ENCODE data around the gene KRT33B.
"Not testable (repeated sequence)": the region's sequence is repeated elsewhere in the genome, so short reads cannot be mapped to it uniquely, and the experiment has no call there.

Gene KRT33B

DNA sequence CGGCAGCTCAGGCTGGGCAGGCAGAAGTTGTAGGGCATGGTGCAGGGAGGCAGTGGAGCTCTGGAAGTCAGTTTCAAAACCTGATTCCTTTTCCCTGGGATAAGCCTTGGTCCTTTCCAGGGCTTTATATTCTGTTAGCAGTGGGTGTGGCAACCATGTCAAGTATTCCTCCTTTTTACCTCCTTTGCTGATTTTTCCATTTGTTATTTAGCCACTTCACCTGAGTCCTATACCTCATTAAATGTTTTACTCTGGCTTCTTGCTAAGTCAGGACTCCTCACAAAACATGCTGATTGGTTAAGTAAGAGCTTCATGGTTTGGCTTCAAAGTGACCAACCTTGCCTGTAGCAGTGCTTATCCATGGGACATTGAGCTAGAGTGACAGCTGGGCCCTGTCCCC, at the start of gene KRT33B:
Gene KRT33B (minus strand): TSS at position 101 of the 400 bp plus-strand sequence. CDS start 63 bp downstream, at position 38.
- no peak for DNase-seq

DNA sequence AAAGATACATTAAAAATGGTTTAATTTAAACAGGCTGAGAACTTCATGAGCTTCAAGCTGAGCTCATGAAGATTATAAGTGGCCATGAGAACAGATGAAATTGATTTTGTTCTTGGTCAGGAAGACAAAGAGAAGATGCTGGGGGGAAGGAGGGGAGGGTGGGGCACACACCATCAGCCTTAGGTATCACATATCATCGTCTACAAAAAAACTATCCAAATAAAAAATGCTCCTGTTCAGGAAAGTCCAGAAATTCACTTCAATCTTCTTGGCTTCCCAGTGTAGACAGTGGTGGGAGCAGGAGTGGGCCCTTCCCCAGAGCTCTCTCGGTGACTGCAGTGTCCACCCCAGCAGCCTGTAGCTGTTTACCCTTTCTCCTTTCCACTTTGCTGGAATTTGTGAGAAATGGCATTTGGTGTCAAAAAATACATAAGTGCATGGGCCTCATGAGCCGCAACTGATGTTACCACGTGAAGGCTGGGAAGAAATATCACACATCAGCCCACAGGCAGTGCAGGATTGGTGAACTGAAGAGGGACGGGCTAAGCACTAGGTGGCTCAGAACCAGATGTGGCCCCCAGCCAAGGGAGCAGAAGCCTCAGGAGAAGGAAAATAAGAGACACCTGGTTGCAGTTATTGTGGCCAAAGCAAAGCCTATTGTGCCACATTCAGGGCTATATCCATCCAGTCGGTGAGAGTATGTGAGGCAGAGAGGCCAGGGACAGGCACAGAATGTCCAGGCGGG, 48.7 kb upstream of the KRT33B start:
- DNase-seq, result no peak

DNA sequence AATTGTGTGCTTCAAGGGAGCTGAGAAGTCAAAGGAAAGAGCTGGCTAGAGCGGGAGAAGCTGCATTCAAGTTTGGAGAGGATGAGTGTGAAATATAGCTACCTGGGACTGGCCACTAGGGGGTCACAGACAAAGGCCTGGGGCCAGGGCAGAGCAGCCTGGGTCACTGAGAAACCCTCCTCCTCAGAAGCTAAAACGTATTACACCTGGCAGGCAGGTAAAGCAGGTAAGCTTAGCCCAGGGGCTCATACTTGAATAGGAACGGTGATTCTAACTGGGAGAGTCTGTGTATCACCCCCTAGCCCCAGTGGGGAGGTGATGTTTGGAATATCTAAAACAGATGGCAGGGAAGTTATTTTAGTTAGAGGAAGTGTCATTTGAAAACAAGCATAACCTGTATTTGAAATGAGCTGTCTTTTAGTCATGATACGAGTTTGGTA, 48.0 kb upstream of the KRT33B start:
- no peak for DNase-seq

DNA sequence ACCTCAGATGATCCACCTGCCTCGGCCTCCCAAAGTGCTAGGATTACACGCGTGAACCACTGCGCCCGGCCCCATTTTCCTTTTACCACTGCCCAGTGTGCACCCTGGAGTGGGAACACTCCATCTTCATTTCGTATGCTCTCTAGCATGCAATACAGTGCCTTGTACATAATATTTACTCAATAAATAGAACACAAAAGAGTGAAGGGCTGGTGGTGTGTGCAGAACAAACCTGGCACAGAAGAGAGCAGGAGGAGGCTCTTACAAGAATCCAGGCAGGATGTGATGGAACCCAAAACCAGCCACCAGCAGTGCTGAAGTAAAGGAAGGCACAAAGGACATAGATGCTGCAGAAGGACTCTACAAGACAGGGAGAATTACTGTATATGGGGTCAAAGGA, 47.5 kb upstream of the KRT33B start:
- DNase-seq, result no peak

DNA sequence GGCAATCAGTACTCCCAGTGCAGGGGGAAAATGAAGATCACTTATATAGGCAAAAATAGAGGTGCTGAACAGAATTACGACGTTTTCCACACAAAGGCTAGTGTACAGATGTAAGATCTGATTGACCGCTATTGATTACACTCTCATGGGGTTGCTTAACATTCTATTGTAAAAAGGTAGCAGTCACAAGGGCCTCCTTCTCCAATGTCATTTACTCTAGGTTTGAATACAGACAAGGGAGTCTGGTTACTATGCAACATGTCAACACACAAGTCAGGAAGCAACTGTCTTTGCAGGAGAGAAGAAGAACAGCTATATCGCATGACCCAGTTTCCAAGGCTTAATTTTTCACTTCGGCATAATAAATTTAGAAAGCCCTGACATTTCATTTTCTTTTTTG, 46.9 kb upstream of the KRT33B start:
- DNase-seq, result no peak

DNA sequence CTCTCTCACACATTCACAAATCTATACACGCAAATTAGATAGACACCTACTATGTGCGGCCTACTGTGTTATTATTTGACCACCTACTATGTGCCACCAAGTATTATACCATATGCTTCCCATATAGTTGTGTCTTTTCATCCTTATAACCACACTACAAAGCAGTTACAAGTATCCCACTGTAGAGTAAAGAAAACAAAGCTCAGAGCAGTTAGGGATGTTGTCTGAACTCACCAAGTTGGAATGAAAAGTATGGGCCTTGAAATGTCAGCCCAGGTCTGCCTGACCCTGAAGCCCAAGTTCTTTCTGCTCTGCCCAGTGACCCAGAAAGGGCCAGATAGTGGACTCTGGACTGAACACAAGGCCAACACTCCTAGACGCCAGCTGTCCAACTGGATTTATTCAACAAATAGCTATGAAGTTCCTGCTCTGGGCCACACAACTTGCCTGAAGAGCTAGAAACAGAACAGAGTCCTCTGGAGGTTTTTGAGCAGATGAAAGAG, 46.3 kb upstream of the KRT33B start:
- DNase-seq, result no peak

DNA sequence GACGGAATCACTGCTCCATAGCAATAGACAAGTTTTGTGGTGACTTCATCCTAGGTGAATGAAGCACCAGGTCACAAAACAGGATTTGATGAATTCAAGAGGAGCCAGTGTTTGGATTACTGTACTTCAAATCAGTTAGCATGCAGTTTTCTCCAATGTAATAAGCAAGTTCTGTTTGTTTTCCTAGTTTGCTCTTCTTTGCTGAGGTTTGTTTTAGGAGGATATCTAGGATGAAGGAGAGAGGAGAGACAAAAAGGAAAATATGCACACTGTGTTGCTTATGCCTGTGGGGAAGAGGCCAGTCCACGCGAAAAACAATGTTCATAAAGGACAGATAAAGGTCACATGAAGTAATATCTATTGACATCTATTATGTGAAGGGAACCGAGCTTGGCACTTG, 45.8 kb upstream of the KRT33B start:
- no peak for DNase-seq

DNA sequence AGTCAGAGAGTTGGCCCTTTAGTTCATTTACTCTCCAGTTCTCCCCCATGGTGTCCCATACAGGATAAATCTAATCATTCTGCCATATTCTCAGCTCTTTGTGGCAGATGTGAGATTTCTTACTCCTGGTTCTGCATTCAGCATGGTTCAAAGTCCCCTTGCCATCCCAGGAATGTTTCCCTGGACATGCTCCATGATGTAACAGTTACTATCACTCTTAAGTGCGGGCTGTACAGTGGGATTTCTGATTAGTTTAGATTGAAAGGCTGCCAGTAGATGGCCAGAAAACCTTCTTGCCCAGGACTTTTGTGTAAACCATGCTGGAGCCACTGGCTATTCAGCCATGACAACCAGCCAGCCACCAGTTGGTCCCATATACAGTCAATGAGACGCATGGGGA, 44.4 kb upstream of the KRT33B start:
- no peak for DNase-seq

DNA sequence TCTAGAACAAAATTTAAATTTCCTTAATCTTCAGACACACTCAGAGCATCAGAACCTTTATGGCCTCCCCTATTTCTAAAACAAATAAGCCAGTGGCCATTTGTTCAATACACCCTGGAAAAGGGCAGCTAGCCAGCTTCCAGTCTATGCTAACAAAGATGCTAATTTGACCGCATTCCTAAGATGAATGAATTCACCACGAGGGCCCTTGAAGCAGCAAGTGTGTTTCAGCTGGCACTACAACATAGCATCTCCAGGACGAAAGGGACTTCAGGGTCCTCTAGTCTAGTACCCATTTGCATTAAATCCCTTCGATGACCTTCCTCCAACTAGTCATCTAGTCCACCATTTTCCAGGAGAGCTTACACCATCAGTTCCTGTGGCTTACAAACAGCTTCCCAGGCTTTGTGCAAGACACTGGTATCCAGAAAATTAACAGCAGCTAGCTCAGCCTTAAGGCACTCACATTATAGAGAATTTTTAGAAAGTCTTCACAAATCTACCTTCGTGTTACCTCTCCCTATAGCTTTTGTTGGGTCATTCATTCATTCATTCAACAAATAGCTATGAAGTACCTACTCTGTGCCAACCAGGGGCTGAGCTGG, 43.8 kb upstream of the KRT33B start:
- no peak for DNase-seq

DNA sequence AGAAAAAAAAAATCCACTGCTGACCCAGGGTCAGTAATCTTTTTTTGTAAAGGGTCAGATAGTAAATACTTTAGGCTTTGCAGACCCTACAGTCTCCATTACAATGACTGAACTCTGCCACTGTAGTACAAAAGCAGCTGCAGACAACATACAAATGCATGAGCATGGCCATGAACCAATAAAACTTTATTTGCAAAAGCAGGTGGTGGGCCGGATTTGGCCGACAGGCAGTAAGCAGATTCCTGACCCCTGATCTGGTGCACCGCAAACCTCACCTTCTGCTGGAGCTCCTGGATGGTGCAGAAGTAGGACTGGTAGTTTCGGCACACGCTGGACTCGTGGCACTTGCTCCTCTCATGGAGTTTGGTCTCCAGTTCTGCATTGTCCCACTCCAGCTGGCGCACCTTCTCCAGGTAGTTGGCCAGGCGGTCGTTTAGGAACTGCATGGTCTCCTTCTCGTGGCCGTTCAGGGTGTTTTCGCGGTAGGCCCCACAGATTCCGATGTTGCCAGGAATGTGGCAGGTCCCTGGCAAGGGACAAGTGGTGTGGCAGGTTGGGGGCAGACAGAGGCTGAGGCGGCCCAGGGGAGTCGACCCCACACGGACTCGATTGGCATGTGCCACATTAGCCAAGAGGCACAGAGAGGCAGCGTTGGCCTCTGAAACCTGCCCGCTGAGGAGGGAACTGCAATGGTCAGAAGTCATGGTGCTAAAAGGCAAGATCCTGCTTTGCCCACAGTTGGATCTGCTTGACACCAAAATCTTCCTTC, 41.6 kb upstream of the KRT33B start:
- DNase-seq, result no peak

DNA sequence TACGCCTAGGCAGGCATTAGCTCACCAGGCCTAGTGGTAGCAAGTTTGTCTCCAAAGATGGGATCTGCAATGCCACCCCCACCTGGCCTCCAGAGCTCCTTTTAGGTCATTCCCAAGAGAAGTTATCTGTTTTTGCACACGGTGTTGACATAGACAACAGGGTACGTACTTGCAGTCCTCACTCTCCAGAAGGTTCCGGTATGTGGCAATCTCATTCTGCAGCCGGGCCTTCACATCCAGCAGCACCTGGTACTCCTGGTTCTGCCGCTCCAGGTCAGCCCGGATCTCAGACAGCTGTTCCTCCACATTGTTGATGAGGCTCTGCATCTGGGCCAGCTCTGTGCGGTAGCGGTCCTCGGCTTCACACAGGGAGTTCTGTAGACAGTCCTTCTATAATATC, 37.6 kb upstream of the KRT33B start:
- DNase-seq, result no peak

DNA sequence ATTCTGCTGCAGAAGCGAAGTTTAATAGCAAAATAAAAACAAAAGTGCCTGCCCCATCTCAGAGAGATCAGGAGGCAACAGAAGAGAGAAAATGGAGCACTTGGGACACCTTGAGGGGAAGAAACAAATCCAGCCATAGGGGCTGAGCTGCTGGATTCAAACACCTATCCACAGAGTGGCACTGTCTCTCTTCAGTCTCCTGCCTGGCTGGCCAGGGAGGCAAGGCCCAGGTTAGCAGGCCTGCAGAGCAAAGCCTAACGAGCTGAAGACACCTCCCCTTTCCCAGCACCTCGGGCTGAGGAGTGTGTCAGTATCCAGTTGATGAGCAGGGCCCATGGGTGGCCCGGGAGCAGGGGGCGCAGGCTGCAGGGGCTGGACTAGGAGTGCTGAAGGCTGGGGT, 36.6 kb upstream of the KRT33B start:
- no peak for DNase-seq

DNA sequence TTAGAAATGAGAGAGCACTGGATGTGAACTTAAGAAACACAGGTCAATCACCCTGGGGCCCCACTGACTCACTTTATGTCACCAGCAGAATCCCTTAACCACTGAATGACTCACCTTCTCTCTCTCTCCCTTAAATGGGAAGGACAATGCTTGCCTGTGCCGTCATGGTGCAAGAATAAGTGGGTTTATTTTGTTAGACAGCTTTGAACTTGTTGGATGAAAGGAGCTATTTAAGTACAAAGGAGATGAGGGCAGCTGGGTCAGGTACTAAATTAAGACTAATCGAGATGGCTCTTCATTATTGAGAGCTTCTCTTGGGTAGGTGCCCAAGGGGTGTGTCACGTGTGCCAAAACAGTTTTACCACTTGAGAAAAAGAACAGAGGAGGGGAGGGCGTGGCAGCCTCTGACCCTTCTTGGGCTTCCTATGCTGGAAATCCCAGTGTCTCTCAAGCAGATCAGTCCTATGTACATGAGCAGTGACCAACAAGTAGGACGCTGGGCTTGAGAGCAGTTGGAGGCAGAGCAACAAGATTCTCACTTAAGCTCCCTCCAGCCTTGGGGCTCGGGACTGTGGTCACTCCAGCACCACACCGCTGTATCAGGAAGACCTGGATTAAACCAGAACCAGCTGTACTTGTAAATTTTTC, 34.5 kb upstream of the KRT33B start:
- peak; percentile 29 for DNase-seq

DNA sequence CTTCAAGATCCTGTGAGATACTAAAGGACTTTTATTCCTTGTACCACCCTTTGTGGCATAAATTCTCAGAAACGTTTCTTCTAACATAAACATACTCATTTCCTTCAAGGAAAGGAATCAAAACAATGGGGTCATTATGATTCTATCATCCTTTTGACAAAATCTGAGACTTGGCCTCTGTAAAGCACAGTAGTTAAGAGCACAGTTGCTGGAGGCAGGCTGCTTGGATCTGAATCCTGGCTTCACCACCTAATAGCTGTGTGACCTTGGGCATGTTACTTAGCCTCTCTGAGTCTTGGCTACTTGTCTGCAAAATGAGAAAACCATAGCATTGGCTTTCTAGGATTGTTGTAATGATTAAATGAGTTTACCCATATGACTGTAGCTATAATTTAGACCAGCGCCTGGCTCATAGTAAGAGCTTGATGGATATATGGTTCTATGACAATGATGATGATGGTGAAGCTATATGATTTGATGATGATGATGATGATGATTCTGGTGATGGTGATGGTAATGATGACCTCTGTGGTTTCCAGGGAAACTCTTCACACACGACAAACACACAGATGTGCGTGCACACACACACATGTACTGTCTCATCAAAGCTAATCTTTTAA, 33.9 kb upstream of the KRT33B start:
- DNase-seq, result no peak

DNA sequence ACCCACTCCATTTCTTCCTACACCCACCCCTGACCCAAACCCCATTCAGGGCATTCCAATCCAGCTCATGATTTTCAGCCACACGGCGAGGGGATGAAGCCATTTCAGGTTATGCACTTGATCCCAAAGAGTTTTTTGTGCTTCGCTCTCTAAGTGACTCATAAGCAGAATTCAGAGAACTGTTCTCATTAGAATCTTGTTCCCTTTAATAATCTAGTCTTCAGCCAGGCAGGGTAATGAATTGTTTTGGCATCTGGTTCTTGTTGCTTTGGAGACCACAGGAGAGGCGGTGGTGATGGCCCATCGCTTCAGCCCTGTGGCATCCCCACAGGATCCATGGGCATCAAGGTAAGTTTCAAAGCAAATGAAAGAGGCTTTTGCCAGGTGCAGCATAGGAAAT, 32.5 kb upstream of the KRT33B start:
- DNase-seq, result no peak

DNA sequence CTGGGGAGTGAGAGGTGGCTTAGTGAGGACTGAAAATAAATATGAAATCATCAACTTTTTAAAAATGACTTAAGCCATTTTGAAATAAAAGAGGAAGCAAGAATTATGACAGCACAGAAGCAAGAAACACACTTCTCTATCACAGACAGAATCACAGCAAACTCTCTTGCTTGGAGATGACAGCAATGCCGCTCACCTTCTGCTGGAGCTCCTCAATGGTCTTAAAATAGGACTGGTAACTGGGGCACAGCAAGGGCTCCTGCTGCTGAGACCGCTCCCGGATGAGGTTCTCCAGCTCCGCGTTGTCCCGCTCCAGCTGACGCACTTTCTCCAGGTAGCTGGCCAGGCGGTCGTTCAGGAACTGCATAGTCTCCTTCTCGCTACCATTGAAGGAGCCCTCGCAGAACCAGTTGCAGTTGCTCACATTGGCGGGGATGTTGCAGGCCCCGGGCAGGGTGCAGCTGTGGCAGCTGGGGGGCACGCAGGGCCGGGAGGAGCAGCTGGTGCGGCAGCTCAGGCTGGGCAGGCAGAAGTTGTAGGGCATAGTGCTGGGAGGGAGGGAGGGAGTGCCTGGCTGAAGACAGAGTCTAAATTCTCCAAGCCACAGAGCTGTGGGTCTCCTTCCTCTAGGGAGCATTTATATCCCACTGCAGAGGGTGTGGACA, 27.5 kb upstream of the KRT33B start, which contains the start of gene KRT31:
Gene KRT31 (minus strand): TSS at position 613 of the 665 bp plus-strand sequence. CDS start 69 bp downstream, at position 544.
- no peak for DNase-seq

DNA sequence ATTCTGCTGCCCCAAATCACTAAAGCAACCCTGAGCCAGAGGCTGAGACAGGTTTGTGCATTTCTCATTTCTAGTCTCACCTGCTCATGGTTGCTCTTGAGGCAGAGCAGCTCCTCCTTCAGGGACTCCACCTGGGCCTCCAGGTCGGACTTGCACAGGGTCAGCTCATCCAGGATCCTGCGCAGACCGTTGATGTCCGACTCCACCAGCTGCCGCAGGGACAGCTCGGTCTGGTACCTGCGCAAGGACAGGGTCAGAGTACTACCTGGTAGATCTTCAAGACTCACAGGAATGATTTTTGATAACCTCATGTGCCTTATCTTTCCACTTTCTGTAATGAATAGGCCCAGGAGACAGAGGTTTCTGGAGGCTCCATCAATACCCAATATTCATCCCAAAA, 26.7 kb upstream of the KRT33B start:
- no peak for DNase-seq

DNA sequence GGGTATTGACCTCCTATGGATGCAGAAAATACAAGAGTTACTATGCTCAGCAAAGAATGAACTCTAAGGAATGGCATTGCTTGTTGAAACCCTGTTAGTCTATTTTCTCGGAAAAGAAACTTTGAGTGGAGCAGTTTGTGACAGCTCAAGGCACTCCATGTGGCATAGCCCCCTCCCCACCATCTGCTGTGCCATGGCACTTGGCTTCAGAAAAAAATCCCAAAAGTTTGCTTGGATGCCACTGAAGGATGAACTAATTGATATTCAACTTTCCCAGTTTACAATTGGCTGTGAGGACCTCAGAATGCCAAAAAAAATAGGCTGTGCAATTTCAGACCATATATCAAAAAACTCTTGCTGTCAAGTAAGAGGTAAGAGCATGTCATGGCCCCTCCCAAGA, 26.0 kb upstream of the KRT33B start:
- no peak for DNase-seq

DNA sequence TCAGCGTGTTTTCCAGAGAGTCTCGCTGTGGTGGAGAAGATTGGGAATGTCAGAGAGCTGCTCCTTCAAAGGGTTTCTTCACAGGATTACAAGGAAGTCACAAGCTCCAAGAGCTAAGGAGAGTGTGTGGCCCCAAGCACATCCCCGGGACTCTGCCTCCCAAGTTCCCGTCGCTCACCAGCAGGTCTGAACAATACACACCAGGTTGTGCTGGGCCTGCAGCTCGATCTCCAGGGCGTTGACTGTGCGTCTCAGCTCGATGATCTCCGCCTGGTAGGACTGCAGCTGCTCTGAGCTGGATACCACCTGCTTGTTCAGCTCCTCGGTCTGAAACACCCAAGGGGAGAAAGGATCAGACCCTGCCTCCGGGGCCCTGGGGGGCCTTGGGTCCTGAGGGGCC, 25.4 kb upstream of the KRT33B start:
- not testable (repeated sequence) for DNase-seq

DNA sequence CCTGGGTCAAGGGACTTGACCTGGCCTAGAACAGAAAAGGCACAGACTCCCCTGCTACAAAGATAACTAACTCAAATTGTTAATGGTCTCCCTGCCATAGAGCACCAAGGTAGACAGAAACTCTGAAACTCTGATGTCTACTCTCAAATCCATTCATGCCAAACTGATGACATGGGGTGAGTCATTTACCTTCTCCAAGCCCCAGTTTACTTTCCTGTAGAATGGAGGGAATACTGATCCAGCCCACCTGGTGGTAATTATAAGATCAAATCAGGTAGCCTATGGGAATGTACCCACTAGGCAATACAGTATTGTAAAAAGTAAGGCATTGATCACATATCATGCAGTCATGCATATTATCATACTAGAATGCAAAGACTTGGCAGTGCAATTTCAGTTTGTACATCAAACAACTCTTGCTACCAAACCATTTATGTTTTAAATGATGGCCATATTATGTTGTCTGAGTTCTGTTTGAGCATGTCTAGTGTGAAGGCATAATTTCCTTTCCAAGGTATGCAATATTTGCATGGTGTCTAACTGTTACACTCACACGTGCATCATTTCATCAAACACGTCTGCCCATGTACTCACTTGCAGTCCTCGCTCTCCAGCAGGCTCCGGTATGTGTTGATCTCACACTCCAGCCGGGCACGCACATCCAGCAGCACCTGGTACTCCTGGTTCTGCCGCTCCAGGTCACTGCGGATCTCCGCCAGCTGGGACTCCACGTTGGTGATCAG, 24.8 kb upstream of the KRT33B start:
- DNase-seq, result no peak

DNA sequence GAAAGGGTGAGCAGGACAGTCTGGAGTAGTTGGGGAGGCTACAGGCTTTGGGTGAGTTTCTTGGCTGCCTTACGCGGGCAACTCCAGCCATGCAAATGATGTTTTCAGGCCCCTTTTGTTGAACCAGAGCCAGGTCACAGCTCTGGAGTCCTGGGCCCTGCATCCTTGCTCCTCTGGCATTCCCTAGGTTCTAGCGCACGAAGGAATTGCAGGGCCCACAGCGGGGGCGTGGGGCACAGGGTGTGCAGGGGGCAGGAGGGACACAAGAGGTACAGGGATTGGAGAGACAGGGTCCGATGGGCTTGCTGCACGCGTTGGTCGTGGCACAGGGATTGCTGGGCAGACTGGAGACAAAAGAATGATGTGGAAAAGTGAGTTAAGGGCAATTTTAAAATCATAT, 24.2 kb upstream of the KRT33B start:
- no peak for DNase-seq

Data from stimulated activated naive CD4-positive, alpha-beta T cell treated with Interleukin-2 at 50 U/mL for 16 hours (primary cell).